HK-2 (cell line): ENCODE results near the gene FZR1.

ENCODE experiments used
- DNase-seq: peaks from one replicate; pipeline ENCODE4 v3.0.0-alpha.2; 2018; ENCODE audit not compliant: unreplicated experiment

The FZR1 gene

GRCh38 chr19:3531716-3532115, 25.6 kb downstream of the FZR1 start:
- no peak for DNase-seq

DNA sequence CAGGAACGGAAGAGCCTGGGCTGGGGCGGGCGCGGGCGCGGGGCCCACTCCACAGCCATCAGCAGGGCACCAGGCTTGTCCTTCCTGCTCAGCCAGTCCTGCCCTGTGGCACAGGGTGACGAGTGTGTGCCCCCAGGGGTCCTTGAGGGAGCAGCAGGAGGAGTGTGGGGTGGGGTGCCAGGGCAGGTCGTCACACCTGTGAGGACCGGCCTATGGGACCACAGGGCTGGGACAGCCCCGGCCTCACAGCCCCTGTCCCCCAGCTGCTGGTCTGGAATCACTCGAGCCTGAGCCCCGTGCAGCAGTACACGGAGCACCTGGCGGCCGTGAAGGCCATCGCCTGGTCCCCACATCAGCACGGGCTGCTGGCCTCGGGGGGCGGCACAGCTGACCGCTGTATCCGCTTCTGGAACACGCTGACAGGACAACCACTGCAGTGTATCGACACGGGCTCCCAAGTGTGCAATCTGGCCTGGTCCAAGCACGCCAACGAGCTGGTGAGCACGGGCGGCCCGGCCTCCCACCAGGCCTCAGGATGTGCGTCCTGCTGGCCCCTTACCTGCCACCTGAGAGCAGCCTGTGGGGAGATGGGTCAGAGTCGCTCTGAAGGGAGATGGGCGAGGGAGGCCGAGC, 26.2 kb downstream of the FZR1 start:
- no peak for DNase-seq

GRCh38 chr19:3533033-3533432, 26.9 kb downstream of the FZR1 start:
- DNase-seq = no peak

GRCh38 chr19:3533563-3534216, 27.6 kb downstream of the FZR1 start:
- no peak for DNase-seq

GRCh38 chr19:3534375-3535234, 28.5 kb downstream of the FZR1 start:
- no peak for DNase-seq

DNA sequence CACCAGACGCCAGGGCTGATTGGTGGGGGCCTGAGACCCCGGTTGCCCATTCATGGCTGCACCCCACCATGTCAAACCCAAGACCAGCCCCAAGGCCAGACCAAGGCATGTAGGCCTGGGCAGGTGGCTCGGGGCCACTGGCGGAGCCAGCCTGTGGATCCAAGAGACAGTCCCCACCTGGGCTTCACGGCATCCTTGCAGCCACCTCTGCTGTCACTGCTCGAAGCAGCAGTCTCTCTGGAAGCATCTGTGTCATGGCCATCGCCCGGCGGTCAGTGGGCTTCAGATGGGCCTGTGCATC, 29.1 kb downstream of the FZR1 start:
- DNase-seq = no peak

- DNase-seq = no peak
Measured at GRCh38 chr19:3535563-3535965, 29.5 kb downstream of the FZR1 start.

GRCh38 chr19:3535981-3536380, 29.9 kb downstream of the FZR1 start:
- no peak for DNase-seq

GRCh38 chr19:3536429-3537100, 30.5 kb downstream of the FZR1 start:
- no peak for DNase-seq

DNA sequence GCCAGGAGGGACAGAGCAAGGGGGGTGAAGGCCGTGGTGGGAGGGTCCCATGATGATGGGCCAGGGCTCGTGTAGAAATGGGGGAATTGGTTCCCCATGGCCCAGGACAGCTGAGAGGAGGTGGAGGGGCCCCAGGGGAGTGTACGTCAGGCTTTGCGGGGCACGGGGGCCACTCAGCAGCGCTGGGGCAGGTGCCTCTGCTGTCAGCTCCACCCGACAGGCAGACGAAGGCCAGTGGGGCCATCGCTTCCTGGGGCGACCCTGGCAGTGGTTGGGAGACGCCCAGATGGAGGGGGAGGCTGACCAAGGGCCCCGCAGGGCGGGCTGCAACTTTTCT, 31.0 kb downstream of the FZR1 start:
- no peak for DNase-seq

DNA sequence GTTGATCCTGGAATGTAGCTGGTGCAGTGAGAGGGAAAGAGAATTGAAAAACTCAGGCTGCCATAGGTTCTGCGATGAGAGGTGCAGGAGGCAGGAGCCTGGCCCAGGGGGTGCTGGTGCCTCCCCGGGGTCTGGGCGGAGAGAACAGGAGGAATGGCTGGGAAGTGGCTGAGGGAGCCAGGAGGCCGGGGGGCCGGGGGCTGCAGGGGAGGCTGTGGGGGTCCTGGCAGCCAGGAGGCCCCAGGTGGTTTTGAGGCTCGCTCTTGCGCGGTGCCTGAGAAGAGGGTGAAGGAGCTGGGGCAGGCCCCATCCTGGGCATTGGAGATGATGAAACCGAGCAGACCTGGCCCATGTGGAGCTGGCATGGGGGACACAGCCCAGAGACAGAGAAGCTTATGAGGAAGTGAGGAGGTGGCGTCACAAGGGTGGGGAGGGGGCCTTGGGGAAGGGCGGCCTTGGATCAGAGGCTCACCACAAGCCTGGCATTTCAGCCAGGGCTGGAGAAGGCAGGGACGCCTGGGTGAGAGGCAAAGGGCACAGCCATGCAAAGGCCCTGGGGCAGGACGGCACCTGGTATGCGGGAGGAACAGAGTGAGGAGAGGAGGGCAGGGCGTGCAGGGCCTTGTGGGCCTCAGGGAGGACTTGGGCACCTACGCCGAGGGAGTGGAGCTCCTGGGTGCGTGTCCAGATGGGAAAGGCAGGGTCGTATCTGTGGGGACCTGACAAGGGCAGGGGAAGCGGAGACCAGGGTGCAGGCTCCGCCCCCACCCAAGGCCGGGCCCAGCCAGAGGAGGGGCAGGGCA, 31.5 kb downstream of the FZR1 start:
- DNase-seq = peak; percentile 33

DNA sequence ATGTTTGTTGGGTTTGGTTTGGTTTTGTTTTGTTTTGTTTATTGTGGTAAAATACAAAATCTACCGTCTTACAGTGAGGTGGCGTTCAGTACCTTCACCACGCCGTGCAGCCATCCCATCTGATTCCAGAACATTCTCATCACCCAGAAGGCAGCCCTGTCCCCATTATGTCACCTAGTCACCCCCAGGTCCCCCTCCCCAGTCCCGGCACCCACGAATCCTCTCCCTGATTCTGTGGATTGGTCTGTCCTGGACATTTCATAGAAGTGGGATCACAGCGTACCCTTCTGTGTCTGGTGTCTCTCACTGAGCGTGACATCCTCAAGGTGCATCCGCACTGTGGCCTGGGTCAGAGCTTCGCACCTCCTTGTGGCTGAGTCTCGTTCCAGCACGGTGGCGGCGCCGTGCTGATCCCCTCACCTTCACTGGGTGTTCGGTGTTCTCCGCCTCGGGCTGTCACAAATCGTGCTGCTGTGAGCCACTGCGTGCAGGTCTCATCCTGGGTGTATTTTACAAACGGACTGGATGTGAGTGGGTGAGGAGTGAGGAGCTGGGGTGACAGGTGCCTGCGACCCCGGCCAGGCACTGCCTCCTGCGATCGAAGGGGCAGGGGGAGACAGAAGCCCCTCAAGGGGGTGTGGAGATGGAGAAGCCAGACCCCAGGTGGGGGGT, 32.3 kb downstream of the FZR1 start:
- no peak for DNase-seq

- peak; percentile 45 for DNase-seq
Measured at GRCh38 chr19:3538965-3539755, 33.0 kb downstream of the FZR1 start, which contains the start of gene TEKTIP1. TSS of gene TEKTIP1 (plus strand) at chr19:3539174. CDS start at chr19:3539178, 4 bp downstream.

- no peak for DNase-seq
Measured at GRCh38 chr19:3539756-3540118, 33.6 kb downstream of the FZR1 start.

DNA sequence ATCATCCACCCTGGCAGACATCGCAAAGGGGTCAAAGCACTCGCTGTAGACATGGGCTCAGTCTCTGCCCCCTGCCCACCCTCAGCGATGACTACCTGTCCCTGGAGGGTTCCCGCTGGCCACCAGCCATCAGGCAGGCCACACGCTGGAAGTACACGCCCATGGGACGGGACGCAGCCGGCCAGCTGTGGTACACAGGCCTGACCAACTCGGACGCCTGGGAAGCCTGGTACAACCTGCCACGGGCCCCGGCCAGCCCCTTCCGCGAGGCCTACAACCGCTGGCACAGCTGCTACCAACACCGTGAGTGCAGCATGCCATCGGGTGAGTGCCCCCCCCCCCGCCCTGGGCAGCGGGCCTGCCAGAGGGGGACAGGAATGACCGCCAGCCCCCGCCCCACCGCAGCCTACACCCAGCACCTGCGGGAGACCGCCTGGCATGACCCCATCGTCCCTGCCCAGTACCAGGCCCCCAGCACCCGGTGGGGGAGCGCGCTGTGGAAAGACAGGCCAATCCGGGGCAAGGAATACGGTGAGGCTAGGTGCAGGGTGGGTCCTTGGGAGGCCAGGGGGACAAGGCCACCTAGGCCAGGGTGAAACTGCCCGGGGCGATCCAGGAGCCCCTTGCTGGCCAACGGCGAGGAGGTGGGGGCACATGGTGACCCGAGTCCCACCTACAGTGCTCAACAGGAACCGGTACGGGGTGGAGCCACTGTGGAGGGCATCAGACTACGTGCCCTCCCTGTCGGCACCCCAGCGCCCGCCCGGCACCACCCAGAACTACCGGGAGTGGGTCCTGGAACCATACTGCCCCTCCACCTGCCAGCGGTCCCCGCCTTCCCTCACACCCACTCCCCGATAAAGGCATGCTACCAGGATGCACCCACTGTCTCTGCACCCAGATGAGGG, 37.3 kb downstream of the FZR1 start:
- DNase-seq = no peak

DNA sequence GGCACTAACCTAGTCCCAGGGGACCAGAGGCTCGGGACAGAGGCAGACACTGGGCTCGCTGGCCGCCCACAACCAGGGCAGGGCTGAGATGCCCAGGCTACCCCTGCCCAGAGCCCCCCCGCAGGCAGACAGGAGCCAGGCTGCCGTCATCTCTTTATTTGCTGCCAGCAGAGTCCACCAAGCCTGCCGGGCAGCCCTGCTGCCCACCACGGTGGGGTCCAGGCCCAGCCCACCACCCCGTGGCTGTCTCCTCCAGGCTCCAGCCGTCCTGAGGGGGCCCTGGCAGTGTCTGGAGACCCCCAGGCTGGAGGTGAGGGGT, 37.9 kb downstream of the FZR1 start:
- no peak for DNase-seq

GRCh38 chr19:3544742-3545668, 38.9 kb downstream of the FZR1 start:
- peak; percentile 84 for DNase-seq

DNA sequence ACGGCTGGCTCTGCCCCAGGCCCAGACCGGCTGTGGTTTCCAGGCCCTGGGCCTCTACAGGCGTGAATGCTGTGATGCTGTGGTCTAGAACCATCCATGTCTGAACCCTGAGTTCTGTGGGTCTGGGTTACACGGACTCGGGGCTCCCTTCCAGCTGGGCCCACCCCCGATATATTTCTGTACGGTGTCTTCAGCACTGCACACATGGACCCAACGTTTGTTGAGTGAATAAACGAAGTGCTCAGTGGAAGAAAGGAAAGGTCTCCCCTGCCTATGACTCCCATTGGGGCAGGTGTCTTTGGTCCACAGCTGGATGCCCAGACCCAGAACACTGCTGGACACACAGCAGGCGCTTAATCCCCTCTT, 39.5 kb downstream of the FZR1 start:
- DNase-seq = no peak
